ENCODE results near the gene FUNDC1.
"Not testable (repeated sequence)": the region's sequence is repeated elsewhere in the genome, so short reads cannot be mapped to it uniquely, and the experiment has no call there.

The FUNDC1 gene

GRCh38 chrX:44542567-44543325 is at the start of gene FUNDC1:
TSS of gene FUNDC1 (minus strand) at chrX:44542859. CDS start at chrX:44542832, 27 bp downstream.
- peak; percentile 84 for DNase-seq

GRCh38 chrX:44585866-44586265 is 43.2 kb upstream of the FUNDC1 start:
- DNase-seq: no peak

DNA sequence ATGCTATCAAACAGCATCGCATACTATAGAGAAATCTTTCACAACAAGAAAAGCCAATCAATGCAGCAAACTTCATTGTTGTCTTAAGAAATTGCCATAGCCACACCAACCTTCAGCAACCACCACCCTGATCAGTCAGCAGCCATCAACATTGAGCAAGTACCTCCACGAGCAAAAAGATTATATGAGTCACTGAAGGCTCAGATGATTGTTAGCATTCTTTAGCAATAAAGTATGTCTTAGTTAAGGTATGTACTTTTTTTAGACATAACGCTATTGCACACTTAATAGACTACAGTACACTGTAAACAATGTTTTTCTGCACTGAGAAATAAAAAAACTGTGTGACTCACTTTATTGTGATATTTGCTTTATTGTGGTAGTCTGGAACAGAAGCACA is 37.8 kb upstream of the FUNDC1 start:
- DNase-seq: no peak

- no peak for DNase-seq
Observed at GRCh38 chrX:44572340-44572938, 29.8 kb upstream of the FUNDC1 start.

DNA sequence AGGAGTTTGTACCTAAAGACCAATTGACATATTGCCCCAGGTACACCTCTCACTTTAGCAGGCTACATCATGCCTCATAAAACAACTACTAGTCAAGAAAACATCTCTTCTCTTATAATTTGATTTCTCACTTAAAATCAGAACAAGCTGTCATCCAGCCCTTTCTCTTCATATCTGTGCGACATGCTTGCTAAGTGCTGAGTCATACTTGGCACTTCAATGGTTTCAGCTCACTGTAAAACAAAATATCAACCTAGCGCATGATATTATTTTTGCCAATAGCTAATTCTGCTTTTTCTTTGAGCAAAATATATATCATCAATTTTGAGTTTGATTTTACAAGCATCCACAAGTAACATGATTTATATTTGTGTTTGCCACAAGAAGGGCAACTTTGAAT is 27.9 kb upstream of the FUNDC1 start:
- DNase-seq: no peak

GRCh38 chrX:44569122-44569521 is 26.5 kb upstream of the FUNDC1 start:
- no peak for DNase-seq

DNA sequence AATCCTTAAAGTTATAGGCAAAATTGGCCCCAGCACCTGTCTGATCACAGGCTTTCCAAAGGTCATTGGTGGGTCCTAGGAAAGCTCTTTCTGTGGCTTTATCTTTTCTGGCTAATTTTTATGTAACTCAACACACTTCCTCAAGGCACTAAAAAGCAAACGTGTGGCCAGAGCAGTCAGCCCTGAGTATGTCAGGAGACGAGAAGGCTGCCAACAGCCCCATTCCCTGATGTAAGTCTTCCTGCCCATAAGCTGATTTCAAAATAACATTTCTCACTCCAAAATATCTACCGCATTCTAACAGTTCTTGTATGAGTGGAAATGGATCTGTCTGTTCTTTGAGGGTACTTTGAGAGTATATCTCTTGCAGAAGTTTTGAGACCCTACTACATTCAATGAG is 25.5 kb upstream of the FUNDC1 start:
- no peak for DNase-seq

DNA sequence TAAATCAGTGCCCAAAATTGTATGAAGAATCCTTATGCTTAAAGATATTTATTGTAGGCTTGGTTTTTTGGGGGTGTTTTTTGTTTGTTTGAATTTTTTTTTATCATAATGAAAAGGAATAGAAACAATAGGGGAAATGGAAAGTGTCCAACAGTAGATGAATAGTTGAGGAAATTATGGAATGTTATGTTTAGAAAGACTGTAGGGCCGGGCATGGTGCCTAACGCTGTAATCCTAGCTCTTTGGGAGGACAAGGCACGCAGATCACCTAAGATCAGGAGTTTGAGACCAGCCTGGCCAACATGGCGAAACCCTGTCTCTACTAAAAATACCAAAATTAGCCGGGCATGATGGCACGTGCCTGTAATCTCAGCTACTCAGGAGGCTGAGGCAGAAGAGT is 19.2 kb upstream of the FUNDC1 start:
- DNase-seq: not testable (repeated sequence)

- no peak for DNase-seq
Observed at GRCh38 chrX:44550563-44550962, 7.9 kb upstream of the FUNDC1 start.

DNA sequence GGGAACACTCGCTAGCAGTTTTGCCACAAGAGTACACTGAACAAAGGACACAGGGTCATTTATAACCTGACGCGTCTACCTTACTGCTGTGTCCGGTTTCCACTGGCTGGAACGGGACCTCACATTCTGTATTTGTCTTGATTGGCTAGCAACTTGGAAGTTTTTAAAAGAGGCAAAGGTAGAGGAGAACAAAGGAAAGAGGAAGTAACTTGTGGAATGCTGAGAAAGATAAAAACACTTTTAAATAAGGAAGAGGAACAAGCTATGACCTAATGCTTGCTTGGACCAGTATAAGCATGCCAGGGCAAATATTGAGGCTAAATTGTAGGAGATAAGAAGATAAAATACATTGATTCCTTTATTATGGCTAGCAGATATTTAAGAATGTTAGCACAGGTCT is 2.8 kb upstream of the FUNDC1 start:
- DNase-seq: not testable (repeated sequence)

- DNase-seq: no peak
Observed at GRCh38 chrX:44544036-44544435, 1.4 kb upstream of the FUNDC1 start.

GRCh38 chrX:44536198-44536597 is 6.5 kb downstream of the FUNDC1 start:
- no peak for DNase-seq

- DNase-seq: no peak
Observed at GRCh38 chrX:44529310-44529709, 13.3 kb downstream of the FUNDC1 start.

GRCh38 chrX:44514272-44514671 is 28.4 kb downstream of the FUNDC1 start:
- no peak for DNase-seq

GRCh38 chrX:44507292-44507691 is 35.4 kb downstream of the FUNDC1 start:
- no peak for DNase-seq

GRCh38 chrX:44506678-44507077 is 36.0 kb downstream of the FUNDC1 start:
- no peak for DNase-seq

DNA sequence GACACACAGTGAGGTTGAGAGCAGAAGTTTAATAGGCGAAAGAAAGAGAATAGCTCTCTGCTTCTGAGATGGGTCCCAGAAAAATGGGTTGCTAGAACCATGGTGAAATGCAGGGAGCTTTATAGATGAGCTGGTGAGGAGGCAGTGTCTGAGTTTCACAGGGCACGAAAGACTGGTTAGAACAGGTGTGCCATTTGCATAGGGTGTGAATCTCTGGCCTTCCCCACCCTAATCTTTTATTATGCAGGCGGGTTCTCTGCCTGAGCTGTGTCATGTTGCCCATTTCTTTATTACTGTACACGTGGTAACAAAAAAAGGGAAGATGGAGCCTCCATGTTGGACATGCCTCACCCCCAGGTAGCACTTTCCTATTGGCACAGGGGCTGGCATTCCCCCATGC is 39.1 kb downstream of the FUNDC1 start:
- DNase-seq: no peak

DNA sequence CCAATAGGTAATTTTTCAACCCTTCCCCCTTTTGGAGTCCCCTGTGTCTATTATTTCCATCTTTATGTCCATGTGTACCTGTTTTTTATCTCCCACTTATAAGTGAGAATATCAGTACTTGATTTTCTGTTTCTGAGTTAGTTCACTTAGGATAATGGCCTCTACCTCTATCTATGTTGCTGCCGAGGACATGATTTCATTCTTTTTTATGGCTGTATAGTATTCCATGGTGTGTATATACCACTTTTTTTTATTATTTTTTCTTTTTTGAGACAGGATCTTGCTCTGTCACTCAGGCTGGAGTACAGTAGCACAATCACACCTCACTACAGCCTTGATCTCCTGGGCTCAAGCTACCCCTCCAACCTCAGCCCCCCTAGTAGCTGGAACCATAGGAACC is 47.6 kb downstream of the FUNDC1 start:
- no peak for DNase-seq

DNA sequence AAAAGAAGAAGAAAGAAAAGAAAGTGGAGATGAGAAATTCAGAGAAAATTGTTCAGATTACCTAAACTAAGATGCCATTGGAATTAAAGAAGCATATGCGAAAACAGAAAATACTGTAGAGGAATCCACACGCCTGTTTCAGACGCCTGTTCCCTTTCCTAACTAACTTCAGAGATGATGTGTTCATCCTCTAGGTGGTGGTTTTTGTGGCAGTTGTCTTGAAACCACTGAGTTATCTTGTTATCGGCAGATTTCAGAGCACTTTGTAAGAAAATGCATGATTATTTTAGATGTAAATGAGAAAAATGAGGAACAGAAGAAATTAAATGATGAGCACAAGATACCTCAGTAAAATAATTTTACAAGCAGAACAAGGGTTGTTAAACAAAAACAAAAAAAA is 48.3 kb downstream of the FUNDC1 start:
- DNase-seq: no peak

GRCh38 chrX:44489515-44489914 is 53.1 kb downstream of the FUNDC1 start:
- no peak for DNase-seq

DNA sequence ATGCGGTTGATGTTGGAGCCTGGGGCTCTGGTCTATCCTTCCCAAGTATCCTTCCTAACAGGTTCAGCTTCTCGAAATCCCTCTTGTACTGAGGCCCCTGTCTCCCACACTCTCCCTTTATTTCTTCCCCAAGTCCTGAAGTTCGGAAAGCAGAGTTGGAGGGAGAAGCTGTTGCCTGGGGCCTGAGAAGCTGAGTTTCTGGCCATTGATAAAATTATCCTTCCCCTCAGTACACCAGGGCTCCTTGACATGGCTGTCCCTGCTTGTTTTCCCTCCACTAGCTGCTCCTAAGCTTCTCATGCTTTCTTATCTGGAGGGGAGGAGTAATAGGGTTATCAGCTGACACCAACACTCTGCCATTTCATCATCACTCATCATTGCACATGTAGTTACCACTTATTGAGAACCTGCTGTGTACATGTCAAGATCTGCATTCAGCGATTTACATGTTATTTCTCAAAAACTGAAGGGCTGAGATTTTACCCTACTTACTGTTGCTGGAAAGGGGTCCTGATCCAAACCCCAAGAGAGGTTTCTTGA is 58.0 kb downstream of the FUNDC1 start:
- no peak for DNase-seq

DNA sequence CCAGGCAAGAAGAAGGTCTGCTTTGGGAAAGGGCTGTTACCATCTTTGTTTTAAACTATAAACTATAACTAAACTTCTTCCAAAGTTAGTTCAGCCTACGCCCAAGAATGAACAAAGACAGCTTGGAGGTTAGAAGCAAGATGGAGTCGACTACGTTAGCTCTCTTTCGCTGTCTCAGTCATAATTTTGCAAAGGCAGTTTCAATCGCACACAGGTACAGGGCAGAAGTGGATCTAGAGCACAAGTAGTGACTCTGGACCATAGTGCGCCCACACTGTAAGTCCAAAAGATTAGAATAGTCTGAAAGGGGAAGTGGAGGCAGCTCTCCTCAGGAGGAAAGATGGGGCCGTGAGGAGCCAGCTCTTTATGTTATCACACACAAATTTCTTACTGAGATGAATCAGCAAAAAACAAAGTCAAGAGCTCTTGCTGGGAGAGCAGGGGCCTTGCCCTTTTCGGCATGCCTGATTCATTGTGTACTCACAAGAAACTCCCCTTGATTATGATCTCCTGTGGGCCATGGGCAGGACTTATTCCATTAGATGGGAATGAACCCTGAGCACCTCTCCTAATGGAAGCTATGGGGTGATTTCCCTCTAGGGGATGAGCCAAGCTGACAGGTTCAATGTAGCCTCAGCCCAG is 58.6 kb downstream of the FUNDC1 start:
- DNase-seq: no peak

DNA sequence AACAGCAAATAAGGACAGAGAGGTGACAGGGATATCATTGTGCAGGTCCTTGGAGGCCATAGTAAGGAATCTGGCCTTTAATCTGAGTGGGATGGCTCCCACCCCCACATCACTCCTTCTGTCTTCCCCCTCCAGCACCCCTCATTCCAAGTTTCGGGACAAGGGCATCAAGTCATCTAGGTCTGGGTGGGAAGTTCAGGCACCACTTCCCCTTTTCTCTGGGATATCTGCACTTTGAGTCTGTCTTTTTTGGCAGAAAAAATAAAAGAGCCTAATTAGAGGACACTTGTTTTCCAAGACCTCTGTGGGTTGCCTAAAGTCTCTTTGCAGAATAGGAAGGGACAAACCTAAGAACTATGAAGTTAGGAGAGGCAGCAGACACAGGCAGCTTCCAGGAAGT is 60.1 kb downstream of the FUNDC1 start:
- no peak for DNase-seq

GRCh38 chrX:44480591-44480990 is 62.1 kb downstream of the FUNDC1 start:
- DNase-seq: no peak

All from NCI-H774 (cell line).